Uterus (tissue), 4 donors: ENCODE measurements around the gene DAB2. TPM values are rescaled to one million over a fixed set of nuclear protein-coding genes. Genes with fewer than 3 reads are reported as not detected.

Experiments used
- DNase-seq, 2 donors: peaks; one replicate each; pipeline ENCODE4 v3.0.0-alpha.2; 2019 to 2020
- H3K27ac ChIP-seq, 2 donors: fragments of 200-600 bp; sonication (generic); 1 replicate in 1 of 2; 2 replicates in 1 of 2; pipeline ENCODE4 v1.5.1; 2016 to 2018
- H3K27me3 ChIP-seq, 2 donors: fragments of 200-600 bp; sonication (generic); one replicate each; pipeline ENCODE4 v1.5.1; 2018 to 2019; ENCODE audit warnings: control low read depth in 1 of 2
- H3K36me3 ChIP-seq, 2 donors: fragments of 200-600 bp; sonication (generic); one replicate each; pipeline ENCODE4 v1.5.1; 2019; ENCODE audit warnings: control low read depth in 1 of 2
- H3K4me1 ChIP-seq, 2 donors: fragments of 200-600 bp; sonication (generic); one replicate each; pipeline ENCODE4 v1.5.1; 2018 to 2019; ENCODE audit warnings: control low read depth in 1 of 2
- H3K4me3 ChIP-seq, 2 donors: fragments of 200-600 bp; sonication (generic); 1 replicate in 1 of 2; 2 replicates in 1 of 2; pipeline ENCODE4 v1.5.1; 2018 to 2019; ENCODE audit warnings: mild to moderate bottlenecking in 1 of 2
- H3K9me3 ChIP-seq, 2 donors: fragments of 200-600 bp; sonication (generic); one replicate each; pipeline ENCODE4 v1.5.1; 2019; ENCODE audit warnings: control low read depth in 1 of 2
- CTCF ChIP-seq, 4 experiments: fragments of 200-600 bp in 2 of 4; fragments of 450-650 bp in 2 of 4; sonication (generic) in 2 of 4; IDR thresholded peaks; one replicate each; pipeline ENCODE4 v1.5.1; 2016 to 2019; ENCODE audit warnings: antibody characterized with exemption in 4 of 4, mild to moderate bottlenecking in 2 of 4, moderate library complexity in 1 of 4
- POLR2A ChIP-seq, 2 donors: fragments of 450-650 bp; IDR thresholded peaks; one replicate each; pipeline ENCODE4 v1.6.1; 2016; ENCODE audit warnings: antibody characterized with exemption in 2 of 2, mild to moderate bottlenecking in 1 of 2, moderate library complexity in 1 of 2
- intact Hi-C: fragments of 100-400 bp; cut with DNase I; formaldehyde crosslinking; loops from one replicate; pipeline ENCODE4 v1.15.1; 2023; ENCODE audit warnings: low total_unique reads
- total RNA-seq, 4 donors: library from RNA; depleted of rRNA in 3 of 4; stranded (reverse); fragments of >200 nt in 3 of 4; gene quantifications; one replicate each; pipeline versions ENCODE4 v1.1.0 to v1.2.4, GENCODE V29; 2014 to 2023
- donor health status: DM: yes; HTN: yes; CAD: no.

DAB2 gene
- total RNA-seq, 4 donors from 2014 or later: 23.1 to 80.1 (median 56.7) TPM

- intact Hi-C loops: no loop called here
- Histone ChIP-seq H3K27ac (peak overlapping the region in 1 of 2 donors; percentile 15), H3K27me3 (no peaks in the 10 kb centered on the region), H3K4me3 (no peak overlapping the region), H3K36me3 (no peaks in the 10 kb centered on the region), H3K4me1 (peaks cover 5 to 18% of the 10 kb centered on the region in 2 donors), H3K9me3 (no peaks in the 10 kb centered on the region)
- no peak for DNase-seq
- TF ChIP-seq POLR2A (IDR thresholded peaks at IDR 0.05) (no peak), CTCF (IDR thresholded peaks at IDR 0.05) (no peak)
These were observed 29.8 kb downstream of the DAB2 start for GRCh38 chr5:39394946-39395345.

GRCh38 chr5:39390945-39391344 is 33.8 kb downstream of the DAB2 start:
- Histone ChIP-seq H3K27me3 (no peaks in the 10 kb centered on the region), H3K4me3 (no peak overlapping the region), H3K9me3 (no peaks in the 10 kb centered on the region), H3K4me1 (peaks cover 0 to 3% of the 10 kb centered on the region in 2 donors), H3K36me3 (no peaks in the 10 kb centered on the region), H3K27ac (no peak overlapping the region)
- no peak for TF ChIP-seq POLR2A (IDR thresholded peaks at IDR 0.05)
- no peak for TF ChIP-seq CTCF (IDR thresholded peaks at IDR 0.05)
- intact Hi-C loops: no loop called here
- no peak for DNase-seq

- Histone ChIP-seq H3K9me3 (no peaks in the 10 kb centered on the region), H3K27me3 (no peaks in the 10 kb centered on the region), H3K27ac (no peak overlapping the region), H3K4me1 (no peaks in the 10 kb centered on the region), H3K4me3 (no peak overlapping the region), H3K36me3 (no peaks in the 10 kb centered on the region)
- intact Hi-C loops: no loop called here
- DNase-seq: no peak
- no peak for TF ChIP-seq POLR2A (IDR thresholded peaks at IDR 0.05)
- TF ChIP-seq CTCF (IDR thresholded peaks at IDR 0.05): no peak
These were observed 37.5 kb downstream of the DAB2 start for GRCh38 chr5:39387293-39387692.

- intact Hi-C loops: no loop called here
- no peaks in the 10 kb centered on the region for H3K27me3 ChIP-seq
- no peaks in the 10 kb centered on the region for H3K4me1 ChIP-seq
- H3K27ac ChIP-seq: no peak overlapping the region
- H3K4me3 ChIP-seq: no peak overlapping the region
- TF ChIP-seq POLR2A (IDR thresholded peaks at IDR 0.05) (no peak), CTCF (IDR thresholded peaks at IDR 0.05) (no peak)
- DNase-seq: no peak
- H3K9me3 ChIP-seq: no peaks in the 10 kb centered on the region
- no peaks in the 10 kb centered on the region for H3K36me3 ChIP-seq
These were observed 40.5 kb downstream of the DAB2 start for GRCh38 chr5:39384271-39384670.

- H3K36me3 ChIP-seq: no peaks in the 10 kb centered on the region
- no peak for DNase-seq
- TF ChIP-seq POLR2A (IDR thresholded peaks at IDR 0.05) (no peak), CTCF (IDR thresholded peaks at IDR 0.05) (no peak)
- no peaks in the 10 kb centered on the region for H3K4me1 ChIP-seq
- H3K27me3 ChIP-seq: no peaks in the 10 kb centered on the region
- H3K27ac ChIP-seq: no peak overlapping the region
- H3K9me3 ChIP-seq: no peaks in the 10 kb centered on the region
- intact Hi-C loops: no loop called here
- no peak overlapping the region for H3K4me3 ChIP-seq
These were observed 43.4 kb downstream of the DAB2 start for GRCh38 chr5:39381376-39381775.
